ENCODE measurements around the gene ANKRD36C.
"Not testable (repeated sequence)": the region's sequence is repeated elsewhere in the genome, so short reads cannot be mapped to it uniquely, and the experiment has no call there.

The ANKRD36C gene

GRCh38 chr2:95991351-95992094 is at the start of gene ANKRD36C:
Gene ANKRD36C (minus strand): TSS chr2:95991824. CDS start chr2:95991708, 116 bp downstream.
- H3K4me3 ChIP-seq (ENCODE audit: low read depth, low read length) = peak within 1 kb of the TSS; percentile 59

- not testable (repeated sequence) for H3K4me3 ChIP-seq (ENCODE audit: low read depth, low read length)
Measured at GRCh38 chr2:96035554-96035953, 43.9 kb upstream of the ANKRD36C start.

- H3K4me3 ChIP-seq (ENCODE audit: low read depth, low read length) = not testable (repeated sequence)
Measured at GRCh38 chr2:96034792-96035191, 43.2 kb upstream of the ANKRD36C start, which contains the start of gene GPAT2. Gene GPAT2 (minus strand): TSS chr2:96034916. CDS start chr2:96032359, 2,557 bp downstream.

- H3K4me3 ChIP-seq (ENCODE audit: low read depth, low read length) = not testable (repeated sequence)
Measured at GRCh38 chr2:96033997-96034396, 42.4 kb upstream of the ANKRD36C start.

GRCh38 chr2:96027725-96028325 is 36.2 kb upstream of the ANKRD36C start:
- H3K4me3 ChIP-seq (ENCODE audit: low read depth, low read length) = not testable (repeated sequence)

GRCh38 chr2:96025755-96026154 is 34.1 kb upstream of the ANKRD36C start:
- not testable (repeated sequence) for H3K4me3 ChIP-seq (ENCODE audit: low read depth, low read length)

GRCh38 chr2:96025194-96025492 is 33.5 kb upstream of the ANKRD36C start:
- TF ChIP-seq CTCF (IDR thresholded peaks at IDR 0.05; ENCODE audit: borderline replicate concordance, insufficient read depth, low read depth, low read length) = no peak
- no peak overlapping the region for H3K4me3 ChIP-seq (ENCODE audit: low read depth, low read length)

GRCh38 chr2:96024336-96025193 is 32.9 kb upstream of the ANKRD36C start:
- no peak overlapping the region for H3K4me3 ChIP-seq (ENCODE audit: low read depth, low read length)
- TF ChIP-seq CTCF (IDR thresholded peaks at IDR 0.05; ENCODE audit: borderline replicate concordance, insufficient read depth, low read depth, low read length) = no peak

- not testable (repeated sequence) for H3K4me3 ChIP-seq (ENCODE audit: low read depth, low read length)
Measured at GRCh38 chr2:96023701-96024100, 32.1 kb upstream of the ANKRD36C start.

- H3K4me3 ChIP-seq (ENCODE audit: low read depth, low read length) = not testable (repeated sequence)
- peak; percentile 86 for TF ChIP-seq CTCF (IDR thresholded peaks at IDR 0.05; ENCODE audit: borderline replicate concordance, insufficient read depth, low read depth, low read length)
Measured at GRCh38 chr2:96022701-96023447, 31.2 kb upstream of the ANKRD36C start.

GRCh38 chr2:96022126-96022525 is 30.5 kb upstream of the ANKRD36C start:
- H3K4me3 ChIP-seq (ENCODE audit: low read depth, low read length) = not testable (repeated sequence)

GRCh38 chr2:96021142-96021541 is 29.5 kb upstream of the ANKRD36C start:
- not testable (repeated sequence) for H3K4me3 ChIP-seq (ENCODE audit: low read depth, low read length)

GRCh38 chr2:96019909-96020590 is 28.4 kb upstream of the ANKRD36C start:
- not testable (repeated sequence) for H3K4me3 ChIP-seq (ENCODE audit: low read depth, low read length)

- H3K4me3 ChIP-seq (ENCODE audit: low read depth, low read length) = not testable (repeated sequence)
Measured at GRCh38 chr2:96016321-96016720, 24.7 kb upstream of the ANKRD36C start.

GRCh38 chr2:96012792-96013264 is 21.2 kb upstream of the ANKRD36C start:
- not testable (repeated sequence) for H3K4me3 ChIP-seq (ENCODE audit: low read depth, low read length)
